Measurements from ENCODE around the gene RAB12. TPM values are rescaled to one million over a fixed set of nuclear protein-coding genes. Genes with fewer than 3 reads are reported as not detected.
"Not testable (repeated sequence)": the region's sequence is repeated elsewhere in the genome, so short reads cannot be mapped to it uniquely, and the experiment has no call there.

Gene RAB12
- total RNA-seq, 1 experiment from 2014 or later, result 52.9 TPM

GRCh38 chr18:8622625-8623024, 13.4 kb downstream of the RAB12 start:
- H3K4me1 ChIP-seq; H3K27ac ChIP-seq; H3K36me3 ChIP-seq; H3K27me3 ChIP-seq; DNase-seq; H3K4me3 ChIP-seq; H3K9me3 ChIP-seq (replicated peaks): not testable (repeated sequence)

- H3K27me3 ChIP-seq, result no peaks in the 10 kb centered on the region
- no peaks in the 10 kb centered on the region for H3K9me3 ChIP-seq (replicated peaks)
- H3K4me3 ChIP-seq, result no peak overlapping the region
- DNase-seq, result no peak
- H3K4me1 ChIP-seq, result no peaks in the 10 kb centered on the region
- H3K27ac ChIP-seq, result no peak overlapping the region
- no peaks in the 10 kb centered on the region; the same call in 1 of the 2 replicates for H3K36me3 ChIP-seq
These were observed 14.4 kb downstream of the RAB12 start for GRCh38 chr18:8623549-8624106.

GRCh38 chr18:8625461-8626092, 16.3 kb downstream of the RAB12 start:
- no peaks in the 10 kb centered on the region for H3K27me3 ChIP-seq
- no peaks in the 10 kb centered on the region for H3K9me3 ChIP-seq (replicated peaks)
- no peaks in the 10 kb centered on the region for H3K36me3 ChIP-seq
- no peak for DNase-seq
- no peak overlapping the region for H3K4me3 ChIP-seq
- no peak overlapping the region for H3K27ac ChIP-seq
- H3K4me1 ChIP-seq, result no peaks in the 10 kb centered on the region

- no peak overlapping the region for H3K4me3 ChIP-seq
- no peaks in the 10 kb centered on the region for H3K36me3 ChIP-seq
- H3K27me3 ChIP-seq, result no peaks in the 10 kb centered on the region
- DNase-seq, result no peak
- no peak overlapping the region for H3K27ac ChIP-seq
- no peaks in the 10 kb centered on the region for H3K4me1 ChIP-seq
- H3K9me3 ChIP-seq (replicated peaks), result no peaks in the 10 kb centered on the region
These were observed 17.3 kb downstream of the RAB12 start for GRCh38 chr18:8626414-8627106.

GRCh38 chr18:8627107-8627472, 17.9 kb downstream of the RAB12 start:
- no peaks in the 10 kb centered on the region for H3K4me1 ChIP-seq
- no peak overlapping the region for H3K4me3 ChIP-seq
- H3K27me3 ChIP-seq, result no peaks in the 10 kb centered on the region
- H3K36me3 ChIP-seq, result no peaks in the 10 kb centered on the region
- H3K9me3 ChIP-seq (replicated peaks), result no peaks in the 10 kb centered on the region
- DNase-seq, result no peak
- no peak overlapping the region for H3K27ac ChIP-seq

- H3K9me3 ChIP-seq (replicated peaks), result no peaks in the 10 kb centered on the region
- no peaks in the 10 kb centered on the region for H3K4me1 ChIP-seq
- no peak overlapping the region for H3K4me3 ChIP-seq
- H3K36me3 ChIP-seq, result no peaks in the 10 kb centered on the region
- no peak for DNase-seq
- no peaks in the 10 kb centered on the region for H3K27me3 ChIP-seq
- no peak overlapping the region for H3K27ac ChIP-seq
These were observed 18.3 kb downstream of the RAB12 start for GRCh38 chr18:8627540-8627939.

GRCh38 chr18:8629602-8630001, 20.4 kb downstream of the RAB12 start:
- Histone ChIP-seq H3K27ac (no peak overlapping the region), H3K4me3 (no peak overlapping the region), H3K9me3 (replicated peaks) (no peaks in the 10 kb centered on the region), H3K4me1 (no peaks in the 10 kb centered on the region), H3K36me3 (no peaks in the 10 kb centered on the region), H3K27me3 (no peaks in the 10 kb centered on the region)
- DNase-seq, result no peak

- no peak overlapping the region for H3K4me3 ChIP-seq
- H3K4me1 ChIP-seq, result no peaks in the 10 kb centered on the region
- no peak for DNase-seq
- no peaks in the 10 kb centered on the region for H3K27me3 ChIP-seq
- no peaks in the 10 kb centered on the region for H3K36me3 ChIP-seq
- H3K27ac ChIP-seq, result no peak overlapping the region
- no peaks in the 10 kb centered on the region for H3K9me3 ChIP-seq (replicated peaks)
These were observed 21.3 kb downstream of the RAB12 start for GRCh38 chr18:8630546-8630945.

- no peaks in the 10 kb centered on the region for H3K27me3 ChIP-seq
- H3K4me1 ChIP-seq, result no peaks in the 10 kb centered on the region
- no peaks in the 10 kb centered on the region for H3K36me3 ChIP-seq
- DNase-seq, result no peak
- no peaks in the 10 kb centered on the region for H3K9me3 ChIP-seq (replicated peaks)
- H3K4me3 ChIP-seq, result no peak overlapping the region
- H3K27ac ChIP-seq, result no peak overlapping the region
These were observed 22.0 kb downstream of the RAB12 start for GRCh38 chr18:8631265-8631664.

GRCh38 chr18:8632386-8632785, 23.1 kb downstream of the RAB12 start:
- Histone ChIP-seq H3K4me1 (no peaks in the 10 kb centered on the region), H3K4me3 (no peak overlapping the region), H3K9me3 (replicated peaks) (no peaks in the 10 kb centered on the region), H3K27me3 (no peaks in the 10 kb centered on the region), H3K36me3 (no peaks in the 10 kb centered on the region), H3K27ac (no peak overlapping the region)
- DNase-seq, result no peak

- Histone ChIP-seq H3K9me3 (replicated peaks) (no peaks in the 10 kb centered on the region), H3K27ac (no peak overlapping the region), H3K4me1 (no peaks in the 10 kb centered on the region), H3K27me3 (no peaks in the 10 kb centered on the region), H3K4me3 (no peak overlapping the region), H3K36me3 (peaks cover 7% of the 10 kb centered on the region)
- no peak for DNase-seq
These were observed 25.3 kb downstream of the RAB12 start for GRCh38 chr18:8634508-8634907.

- Histone ChIP-seq H3K27ac (no peak overlapping the region), H3K36me3 (peaks cover 7% of the 10 kb centered on the region), H3K4me1 (no peaks in the 10 kb centered on the region), H3K4me3 (no peak overlapping the region), H3K9me3 (replicated peaks) (no peaks in the 10 kb centered on the region), H3K27me3 (no peaks in the 10 kb centered on the region)
- no peak for DNase-seq
These were observed 25.9 kb downstream of the RAB12 start for GRCh38 chr18:8635087-8635486.

GRCh38 chr18:8639762-8640161, 30.5 kb downstream of the RAB12 start:
- Histone ChIP-seq H3K27ac (no peak overlapping the region), H3K36me3 (peaks cover 7% of the 10 kb centered on the region), H3K9me3 (replicated peaks) (no peaks in the 10 kb centered on the region), H3K4me1 (no peaks in the 10 kb centered on the region), H3K4me3 (no peak overlapping the region), H3K27me3 (no peaks in the 10 kb centered on the region)
- no peak for DNase-seq

- Histone ChIP-seq H3K27me3 (no peaks in the 10 kb centered on the region), H3K4me1 (no peaks in the 10 kb centered on the region), H3K36me3 (peaks cover 4% of the 10 kb centered on the region), H3K27ac (no peak overlapping the region), H3K4me3 (no peak overlapping the region), H3K9me3 (replicated peaks) (no peaks in the 10 kb centered on the region)
- DNase-seq, result no peak
These were observed 34.2 kb downstream of the RAB12 start for GRCh38 chr18:8643326-8643878.

- H3K9me3 ChIP-seq (replicated peaks); H3K4me3 ChIP-seq; H3K36me3 ChIP-seq; H3K27ac ChIP-seq; DNase-seq; H3K27me3 ChIP-seq; H3K4me1 ChIP-seq: not testable (repeated sequence)
These were observed 38.1 kb downstream of the RAB12 start for GRCh38 chr18:8647359-8647758.
